Measurements from ENCODE around the gene RFFL. TPM values are rescaled to one million over a fixed set of nuclear protein-coding genes. Genes with fewer than 3 reads are reported as not detected.

Gene RFFL
- total RNA-seq, 3 donors from 2014 or later = 13.8 to 27.5 (median 19.4) TPM

DNA sequence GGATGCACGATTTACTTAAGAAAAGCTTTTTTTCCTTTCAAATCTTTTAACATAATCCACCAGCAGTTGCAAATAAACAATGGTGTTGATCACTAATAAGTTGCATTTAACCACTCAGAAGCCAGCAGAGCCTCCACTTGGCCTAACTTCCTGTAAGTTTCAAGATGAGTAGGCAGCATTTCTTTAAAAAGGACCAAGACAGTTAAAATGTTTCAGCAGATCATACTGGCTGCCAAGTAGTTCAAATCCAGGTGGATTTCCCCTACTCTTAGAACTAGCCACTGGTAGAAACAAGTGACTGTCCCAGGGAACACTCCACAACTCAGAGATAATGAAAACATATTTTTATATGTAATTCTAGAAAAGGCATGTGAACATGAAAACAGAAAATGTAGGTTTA, 17.0 kb upstream of the RFFL start:
- Histone ChIP-seq H3K27me3 (no peaks in the 10 kb centered on the region), H3K36me3 (no peaks in the 10 kb centered on the region), H3K4me1 (no peaks in the 10 kb centered on the region), H3K4me3 (no peak overlapping the region), H3K27ac (no peak overlapping the region), H3K9me3 (no peaks in the 10 kb centered on the region)
- DNase-seq (ENCODE audit: low spot score in 2 of 2) = no peak
- TF ChIP-seq POLR2AphosphoS5 (IDR thresholded peaks at IDR 0.05) (no peak), CTCF (IDR thresholded peaks at IDR 0.05) (no peak), POLR2A (IDR thresholded peaks at IDR 0.05) (no peak)
- intact Hi-C loops (cut with DNase I; ENCODE audit: low total_unique reads) = no loop called here

GRCh38 chr17:35079547-35080423, 16.3 kb upstream of the RFFL start:
- TF ChIP-seq POLR2AphosphoS5 (IDR thresholded peaks at IDR 0.05) (no peak), POLR2A (IDR thresholded peaks at IDR 0.05) (no peak), CTCF (IDR thresholded peaks at IDR 0.05) (no peak)
- H3K27ac ChIP-seq = no peak overlapping the region
- H3K9me3 ChIP-seq = no peaks in the 10 kb centered on the region
- H3K36me3 ChIP-seq = no peaks in the 10 kb centered on the region
- no peaks in the 10 kb centered on the region for H3K4me1 ChIP-seq
- no peaks in the 10 kb centered on the region for H3K27me3 ChIP-seq
- intact Hi-C loops (cut with DNase I; ENCODE audit: low total_unique reads) = no loop called here
- no peak overlapping the region for H3K4me3 ChIP-seq
- DNase-seq (ENCODE audit: low spot score in 2 of 2) = no peak

DNA sequence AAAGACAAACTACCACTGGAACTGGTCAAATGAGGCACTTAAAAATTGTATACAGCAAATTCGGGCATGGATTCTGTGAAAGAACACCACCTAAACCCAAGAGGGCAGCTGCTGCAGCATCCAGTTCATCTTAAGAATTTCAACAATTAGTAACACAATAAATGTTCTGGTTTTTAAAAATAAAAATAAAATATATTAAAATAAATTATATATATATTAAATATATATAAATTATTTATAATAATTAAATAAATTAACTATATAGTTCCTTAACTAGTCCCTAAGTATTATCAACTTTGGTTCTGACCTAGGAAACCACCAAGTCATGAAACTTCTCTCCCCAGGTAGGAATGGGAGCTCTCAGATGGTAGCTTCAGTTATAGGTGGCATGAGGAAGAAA, 13.4 kb upstream of the RFFL start:
- TF ChIP-seq CTCF (IDR thresholded peaks at IDR 0.05) = no peak
- TF ChIP-seq POLR2A (IDR thresholded peaks at IDR 0.05) = no peak
- no peaks in the 10 kb centered on the region for H3K27me3 ChIP-seq

DNA sequence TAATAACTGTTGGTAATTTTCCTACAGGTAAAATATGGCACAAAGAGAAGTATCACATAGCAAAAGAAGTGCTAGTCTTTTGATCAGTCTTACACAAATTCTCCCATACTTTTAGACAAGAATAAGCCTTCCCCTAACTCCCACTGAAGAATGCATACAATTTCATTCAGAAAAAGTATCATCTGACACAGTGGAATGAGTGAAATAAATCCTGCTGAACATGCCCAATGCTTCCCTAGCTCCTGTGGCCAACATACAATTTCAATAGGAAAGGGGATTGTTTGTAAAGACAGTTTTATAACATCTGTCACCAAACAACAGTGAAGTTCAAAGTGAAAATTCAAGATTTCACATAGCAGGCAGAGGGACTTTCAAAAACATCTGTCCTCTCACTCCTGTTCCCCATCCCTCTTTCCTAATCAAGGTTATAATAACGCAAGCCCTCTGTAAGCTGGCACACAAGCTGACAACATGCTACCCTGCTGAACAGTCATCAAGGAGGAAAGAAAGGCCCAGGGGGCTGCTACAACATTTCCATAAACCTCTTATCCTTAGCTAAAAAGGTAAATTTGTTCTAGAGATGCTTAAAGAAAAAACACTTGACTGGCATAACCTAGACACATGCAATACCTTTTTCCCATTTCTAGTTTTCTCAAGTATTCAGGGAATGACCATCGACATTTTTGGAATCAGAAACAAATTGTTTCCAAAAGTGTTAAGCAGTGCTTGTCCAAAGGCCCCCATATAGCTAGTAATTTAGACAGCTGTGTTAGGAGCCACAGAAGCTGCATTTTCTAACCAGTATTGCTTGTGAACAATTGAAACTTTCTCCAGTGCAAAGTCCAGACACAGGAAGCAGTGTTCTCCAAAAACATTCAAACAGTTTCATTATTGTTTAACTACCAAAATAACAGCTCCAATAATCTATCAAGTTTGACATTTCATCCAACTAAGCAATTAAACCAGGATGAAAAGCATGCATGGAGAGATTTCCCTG, 11.5 kb upstream of the RFFL start:
- H3K27me3 ChIP-seq = no peaks in the 10 kb centered on the region
- no peak for DNase-seq (ENCODE audit: low spot score in 2 of 2)
- no peak overlapping the region for H3K4me3 ChIP-seq
- TF ChIP-seq POLR2AphosphoS5 (IDR thresholded peaks at IDR 0.05) (no peak), CTCF (IDR thresholded peaks at IDR 0.05) (no peak), POLR2A (IDR thresholded peaks at IDR 0.05) (no peak)
- H3K4me1 ChIP-seq = no peaks in the 10 kb centered on the region
- H3K9me3 ChIP-seq = no peaks in the 10 kb centered on the region
- intact Hi-C loops (cut with DNase I; ENCODE audit: low total_unique reads) = loop anchor here (5.0 kb wide), 1 partner anchor 818 kb away; the partner anchor contains the start of gene CCL2
- H3K36me3 ChIP-seq = no peaks in the 10 kb centered on the region
- no peak overlapping the region for H3K27ac ChIP-seq

More for the DNA sequence above, 13.4 kb upstream of the RFFL start:
- no peak for DNase-seq (ENCODE audit: low spot score in 2 of 2)
- intact Hi-C loops (cut with DNase I; ENCODE audit: low total_unique reads) = no loop called here
- Histone ChIP-seq H3K27ac (no peak overlapping the region), H3K36me3 (no peaks in the 10 kb centered on the region), H3K4me3 (no peak overlapping the region), H3K9me3 (no peaks in the 10 kb centered on the region), H3K4me1 (no peaks in the 10 kb centered on the region)
